NCI-H748 (cell line): ENCODE results near the gene C9orf50.

ENCODE experiments used
- DNase-seq: peaks from one replicate; lab custom pipeline; 2025; ENCODE audit not compliant: unreplicated experiment; lab: John Stamatoyannopoulos, UW

The C9orf50 gene

GRCh38 chr9:129632460-129632859 is 11.6 kb upstream of the C9orf50 start:
- no peak for DNase-seq

DNA sequence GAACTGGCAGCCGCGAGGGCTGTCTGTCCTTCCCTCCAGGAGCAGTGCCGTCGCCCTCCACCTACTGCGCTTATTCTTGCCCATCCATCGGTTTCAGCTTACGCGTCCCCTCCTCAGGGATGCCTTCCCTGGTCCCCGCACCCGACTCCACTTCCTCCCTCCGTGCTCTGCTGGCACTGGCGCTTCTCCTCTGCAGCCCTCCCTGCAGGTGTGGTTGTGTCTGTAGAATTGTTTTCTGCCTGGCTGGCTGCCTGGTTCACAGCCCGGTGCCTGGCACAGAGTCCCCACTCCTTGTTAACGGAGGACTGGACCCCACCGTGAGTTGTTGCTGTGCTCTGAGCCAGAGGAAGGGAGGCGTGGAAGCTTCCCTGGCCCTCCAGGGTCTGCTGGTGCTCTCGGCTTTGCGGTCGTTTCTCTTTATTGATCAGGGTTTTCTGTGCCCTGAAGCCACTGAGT is 10.8 kb upstream of the C9orf50 start:
- DNase-seq, result no peak

- DNase-seq, result no peak
These were observed 10.2 kb upstream of the C9orf50 start for GRCh38 chr9:129630967-129631673.

DNA sequence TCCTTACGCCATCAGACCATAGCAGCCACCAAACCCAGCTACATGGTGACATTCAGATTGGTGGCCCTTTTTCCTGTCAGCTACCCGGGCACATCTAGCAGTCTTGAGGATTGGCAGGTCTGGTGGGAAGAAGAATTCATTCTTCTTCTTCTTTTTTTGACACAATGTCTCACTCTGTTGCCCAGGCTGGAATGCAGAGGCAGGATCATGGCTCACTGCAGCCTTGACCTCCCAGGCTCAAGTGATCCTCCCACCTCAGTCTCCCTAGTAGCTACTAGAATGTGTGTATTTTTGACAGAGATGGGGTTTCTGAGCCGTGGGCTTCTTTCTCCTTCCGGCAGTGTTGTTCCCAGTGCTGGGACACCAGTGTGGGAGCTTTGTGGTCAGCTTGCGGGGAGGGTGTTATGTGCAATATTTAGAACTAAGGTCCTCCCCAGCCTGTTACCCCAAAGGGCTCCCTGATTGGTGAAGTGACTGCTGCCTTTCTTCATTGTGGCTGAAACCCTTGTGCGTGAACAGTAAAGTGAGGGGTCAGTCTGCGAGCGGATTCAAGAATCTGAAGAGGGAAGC is 8.4 kb upstream of the C9orf50 start:
- DNase-seq, result no peak

DNA sequence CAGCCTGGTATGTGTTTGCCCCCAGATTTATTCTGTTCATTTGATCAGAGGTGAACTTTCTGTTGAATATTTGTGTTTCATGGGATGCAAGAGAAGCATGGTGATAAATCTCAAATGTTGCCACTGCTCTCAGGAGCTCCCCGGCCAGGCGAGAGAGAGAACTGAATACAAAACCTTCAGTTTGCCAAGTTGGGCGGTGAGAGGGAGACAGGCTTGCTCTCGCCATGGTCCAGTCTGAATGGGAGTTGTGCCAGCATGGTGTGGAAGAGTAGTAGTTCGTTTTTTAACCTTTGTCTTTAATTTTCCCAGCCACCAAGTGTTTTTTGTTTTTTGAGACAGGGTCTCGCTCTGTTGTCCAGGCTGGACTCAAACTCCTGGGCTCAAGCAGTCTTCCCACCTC is 7.8 kb upstream of the C9orf50 start:
- DNase-seq, result no peak

DNA sequence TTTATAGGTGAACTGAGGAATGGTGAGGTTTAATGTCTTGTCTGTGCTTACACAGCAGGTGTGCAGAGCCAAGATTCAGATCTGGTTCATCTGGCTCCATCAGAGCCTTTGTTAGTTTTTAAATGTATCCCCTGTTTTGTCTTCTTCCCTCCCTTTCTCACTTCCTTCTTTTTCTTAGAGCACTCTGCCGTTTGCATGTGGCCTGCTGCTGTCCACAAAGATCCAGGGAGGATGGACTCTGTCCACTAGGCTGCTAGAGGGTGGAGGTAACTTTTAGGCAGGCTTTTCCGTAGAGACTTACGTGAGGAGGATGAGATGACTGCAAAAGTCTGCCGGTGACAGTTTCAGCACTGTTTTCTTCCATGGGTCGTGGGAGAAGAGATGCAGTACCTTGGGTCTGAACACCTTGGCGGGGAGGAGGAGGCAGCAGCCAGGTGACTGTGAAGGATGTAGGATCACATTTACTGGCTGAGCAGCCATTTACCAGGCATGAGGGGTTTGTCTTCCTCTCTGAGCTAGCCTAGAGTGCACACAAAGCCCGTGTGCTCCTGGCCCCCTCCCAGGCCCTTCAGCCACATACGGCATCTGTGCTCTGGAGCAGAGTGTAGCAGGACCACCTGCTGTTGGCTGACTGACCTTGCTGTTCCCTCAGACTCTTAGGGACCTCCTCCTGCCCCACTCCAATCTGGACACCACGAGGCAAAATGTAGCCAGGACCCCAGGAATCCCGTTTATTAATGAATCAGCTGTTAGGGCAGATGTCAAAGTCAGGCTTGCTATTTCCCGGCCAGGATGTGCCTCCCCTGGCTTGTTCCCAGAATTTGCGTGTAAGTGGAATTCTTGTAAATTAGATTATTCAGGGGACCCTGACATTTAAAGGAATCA is 6.9 kb upstream of the C9orf50 start:
- DNase-seq, result no peak

DNA sequence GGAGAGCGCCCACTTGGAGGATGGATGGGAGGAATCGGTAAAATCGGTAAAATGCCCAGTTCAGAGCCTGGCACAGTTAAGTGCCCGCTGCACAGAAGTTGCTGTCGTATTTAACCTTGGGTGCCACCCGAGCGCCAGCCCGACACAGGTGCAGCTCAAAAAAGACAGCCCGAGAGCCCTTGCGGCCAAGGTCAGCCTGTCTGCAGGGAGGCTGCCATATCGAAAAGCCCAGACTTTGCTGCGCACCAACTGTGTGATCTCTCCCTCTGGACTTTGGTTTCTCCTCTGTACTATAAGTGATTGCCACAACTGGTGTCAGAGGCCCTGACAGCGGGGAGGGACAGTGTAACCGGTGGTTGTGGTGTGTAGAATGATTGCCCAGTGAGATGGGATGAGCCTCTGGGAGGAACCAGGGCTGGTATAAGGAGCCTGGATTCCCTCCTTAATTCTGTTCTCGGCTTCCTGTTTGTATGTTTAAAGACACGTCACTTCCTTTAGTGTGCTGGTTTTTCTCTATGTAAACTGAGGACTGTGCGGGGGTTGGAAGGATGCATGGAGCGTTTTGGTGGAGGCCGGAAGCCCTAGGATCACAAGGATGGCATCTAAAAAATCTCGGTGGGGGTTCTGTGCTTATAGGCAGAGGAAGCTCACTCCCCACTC is 5.9 kb upstream of the C9orf50 start:
- DNase-seq, result no peak

- peak; percentile 82 for DNase-seq
These were observed 5.3 kb upstream of the C9orf50 start, which contains the start of gene NTMT1 for GRCh38 chr9:129626079-129626624. Gene NTMT1, plus strand, starts transcription at chr9:129626163. Its CDS starts 6,541 bp downstream, at chr9:129632704.

DNA sequence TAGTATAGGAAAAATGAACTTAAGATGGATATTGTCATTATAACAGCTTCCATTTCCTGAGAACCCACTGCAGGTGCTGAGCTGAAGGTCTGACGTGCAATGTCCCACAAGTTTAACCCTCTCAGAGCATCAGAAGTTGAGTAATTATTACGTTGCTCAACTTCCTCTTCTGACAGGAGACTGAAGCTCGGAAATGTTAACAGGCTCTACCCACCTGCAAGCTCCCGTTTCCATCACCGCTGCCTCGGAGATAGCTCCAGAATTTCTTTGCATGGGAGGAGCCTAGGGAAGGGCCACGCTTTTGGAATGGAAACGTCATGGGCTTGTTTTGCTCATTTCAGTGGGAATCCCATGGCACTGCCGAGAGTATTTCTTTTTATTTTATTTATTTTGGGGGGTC is 4.0 kb upstream of the C9orf50 start:
- peak; percentile 72 for DNase-seq

DNA sequence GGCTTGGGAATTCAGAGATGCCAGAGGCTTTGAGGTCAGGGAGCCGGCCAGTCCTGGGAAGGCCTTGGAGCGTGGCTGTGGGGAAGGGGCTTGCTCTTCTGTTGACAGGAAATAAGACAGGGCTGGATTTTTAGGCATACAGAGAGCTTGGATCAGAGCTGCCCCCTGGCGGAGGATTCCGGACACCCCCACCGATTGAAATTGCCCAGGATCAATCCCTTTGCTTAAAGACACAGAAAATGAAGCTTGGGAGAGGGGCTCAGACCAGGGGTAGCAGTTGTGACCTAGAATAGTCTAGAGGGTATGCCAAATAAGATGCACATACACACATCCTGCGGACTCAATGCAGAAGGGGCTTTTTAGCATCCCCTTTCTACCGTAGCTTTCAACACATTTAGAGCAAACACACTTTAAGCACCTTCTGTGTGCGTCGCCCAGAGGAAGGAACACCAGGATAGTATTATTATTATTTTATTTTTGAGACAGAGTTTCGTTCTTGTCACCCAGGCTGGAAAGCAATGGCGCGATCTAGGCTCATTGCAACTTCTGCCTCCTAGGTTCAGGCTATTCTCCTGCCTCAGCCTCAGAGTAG is 3.4 kb upstream of the C9orf50 start:
- peak; percentile 64 for DNase-seq

DNA sequence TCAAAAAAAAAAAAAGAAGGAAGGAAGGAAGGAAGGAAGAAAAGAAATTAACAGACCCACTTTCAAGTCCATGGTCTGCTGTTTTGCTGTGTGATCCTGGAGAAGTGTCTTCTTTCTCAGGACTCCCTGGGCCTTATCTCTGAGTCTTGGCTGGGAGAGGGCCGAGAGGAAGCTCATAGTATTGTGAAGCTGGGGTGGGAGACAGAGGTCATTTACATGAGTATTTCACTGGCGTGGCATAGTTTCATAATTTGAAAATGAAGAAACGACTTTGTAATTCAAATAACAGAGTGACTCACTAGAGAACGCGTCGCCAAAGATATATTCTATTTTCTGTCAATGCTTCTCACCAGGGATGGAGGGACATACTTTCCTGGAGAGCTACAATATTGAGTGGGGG is 2.4 kb upstream of the C9orf50 start:
- no peak for DNase-seq

GRCh38 chr9:129619787-129620668 is 873 bp downstream of the C9orf50 start:
- peak; percentile 56 for DNase-seq

- DNase-seq, result peak; percentile 45
These were observed 3.7 kb downstream of the C9orf50 start for GRCh38 chr9:129617167-129617566.

DNA sequence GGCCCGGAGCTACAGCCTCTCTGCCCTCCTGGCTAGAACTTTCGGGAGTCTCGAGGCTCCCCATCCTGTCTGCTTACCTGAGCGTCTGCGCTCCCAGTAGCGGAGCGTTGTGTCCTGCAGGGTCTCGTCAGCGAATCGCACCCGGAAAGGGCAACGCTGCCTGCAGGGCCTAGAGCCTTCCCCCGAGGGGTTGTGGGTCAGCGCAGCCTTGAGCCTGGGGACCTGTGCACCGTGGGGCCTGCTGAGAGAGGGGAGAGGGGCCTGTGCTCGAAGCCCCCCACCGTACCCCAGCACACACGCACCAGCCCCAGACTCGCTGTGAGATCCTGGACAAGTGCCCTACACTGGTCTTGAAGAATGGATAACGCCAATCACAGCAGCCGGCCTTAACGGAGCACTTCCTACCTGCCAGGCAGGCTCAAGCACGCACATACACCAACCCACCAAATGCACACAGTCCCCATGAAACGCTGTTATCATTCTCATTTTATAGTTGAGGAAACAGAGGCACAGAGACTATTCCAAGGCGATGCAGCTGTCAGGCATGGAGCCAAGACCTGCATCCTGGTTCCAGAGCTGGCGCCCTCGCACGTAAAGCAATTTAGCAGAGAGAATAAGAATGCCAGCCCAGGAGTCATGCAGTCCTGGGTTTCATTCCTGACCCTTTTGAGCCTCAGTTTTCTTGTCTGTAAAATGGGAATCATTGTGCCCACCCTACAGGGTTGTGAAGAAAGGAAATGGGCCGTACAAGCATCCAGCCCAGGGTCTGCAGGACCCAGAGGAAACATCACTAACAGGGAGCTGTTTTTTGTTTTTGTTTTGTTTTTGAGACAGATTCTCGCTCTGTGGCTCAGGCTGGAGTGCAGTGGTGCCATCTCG is 5.3 kb downstream of the C9orf50 start:
- DNase-seq, result no peak

DNA sequence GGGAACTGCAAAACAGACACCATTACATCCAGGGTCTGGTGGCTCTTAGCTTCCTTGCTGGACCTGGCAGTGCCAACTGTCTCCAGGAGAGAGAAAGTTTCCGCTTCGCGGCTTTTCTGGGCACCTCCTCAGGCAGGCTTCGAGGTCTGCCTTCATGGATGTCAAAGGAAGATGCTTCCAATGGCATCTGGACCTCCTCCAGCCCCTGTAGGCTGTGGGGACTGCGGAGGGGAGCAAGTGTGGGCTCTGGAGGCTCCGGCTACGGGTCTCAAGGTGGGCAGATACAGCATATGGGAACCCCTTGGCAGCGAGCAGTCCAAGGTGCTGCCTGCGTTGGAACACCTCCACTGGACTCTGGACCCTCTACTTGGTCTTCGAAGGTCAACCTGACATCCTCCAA is 6.0 kb downstream of the C9orf50 start:
- no peak for DNase-seq

GRCh38 chr9:129613520-129614175 is 7.3 kb downstream of the C9orf50 start:
- peak; percentile 46 for DNase-seq

DNA sequence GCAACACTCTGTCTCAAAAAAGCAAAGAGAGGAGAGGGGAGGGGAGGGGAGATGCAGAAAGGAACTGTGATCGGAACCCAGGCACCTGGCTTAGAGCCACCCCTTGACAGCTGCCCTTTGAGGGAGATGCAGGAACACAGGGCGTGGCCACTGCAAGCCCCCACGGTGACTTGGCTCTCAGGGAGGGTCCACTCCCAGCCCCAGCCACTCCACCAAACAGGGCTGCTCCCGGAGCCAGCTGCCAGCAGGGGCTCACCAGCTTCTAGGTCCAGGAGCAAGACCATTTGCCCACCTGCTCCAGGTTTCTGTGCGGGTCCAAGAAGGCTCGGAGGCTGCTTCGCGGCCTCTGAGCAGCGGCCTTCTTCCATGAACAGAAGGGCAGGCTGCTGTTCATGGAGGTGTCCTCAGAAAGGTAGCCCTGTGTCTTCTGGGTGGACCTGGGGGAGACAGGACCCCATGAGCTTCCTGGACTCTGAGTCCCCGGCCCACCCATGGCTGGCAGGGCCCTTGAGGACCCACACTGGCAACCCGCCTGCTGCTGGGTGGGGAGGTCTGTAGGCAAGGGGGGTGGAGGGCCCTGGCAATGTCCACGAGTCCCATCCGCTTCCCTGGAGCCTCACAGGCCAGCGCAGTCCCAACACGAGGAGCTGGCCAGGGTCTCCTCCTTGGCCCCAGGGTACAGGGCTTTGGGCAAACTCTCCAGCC is 7.9 kb downstream of the C9orf50 start:
- peak; percentile 59 for DNase-seq
